NCI-H2171 (cell line): ENCODE measurements around the gene STEAP4.
"Not testable (repeated sequence)": the region's sequence is repeated elsewhere in the genome, so short reads cannot be mapped to it uniquely, and the experiment has no call there.

Experiments
- DNase-seq: peaks from one replicate; lab custom pipeline; 2025; lab: John Stamatoyannopoulos, UW

The STEAP4 gene

GRCh38 chr7:88268858-88269257, 37.8 kb downstream of the STEAP4 start:
- no peak for DNase-seq

- DNase-seq, result no peak
Observed at GRCh38 chr7:88268051-88268450, 38.6 kb downstream of the STEAP4 start.

GRCh38 chr7:88267421-88267820, 39.3 kb downstream of the STEAP4 start:
- DNase-seq, result no peak

- DNase-seq, result not testable (repeated sequence)
Observed at GRCh38 chr7:88264987-88265386, 41.7 kb downstream of the STEAP4 start.

GRCh38 chr7:88262562-88262961, 44.1 kb downstream of the STEAP4 start:
- DNase-seq, result no peak

- DNase-seq, result no peak
Observed at GRCh38 chr7:88260719-88261118, 46.0 kb downstream of the STEAP4 start.

GRCh38 chr7:88259656-88260380, 46.9 kb downstream of the STEAP4 start:
- DNase-seq, result no peak

GRCh38 chr7:88258296-88258695, 48.4 kb downstream of the STEAP4 start:
- DNase-seq, result not testable (repeated sequence)

- no peak for DNase-seq
Observed at GRCh38 chr7:88256906-88257305, 49.8 kb downstream of the STEAP4 start.

GRCh38 chr7:88254721-88255424, 51.8 kb downstream of the STEAP4 start:
- no peak for DNase-seq

GRCh38 chr7:88253640-88254039, 53.1 kb downstream of the STEAP4 start:
- DNase-seq, result no peak

- DNase-seq, result no peak
Observed at GRCh38 chr7:88244258-88244657, 62.4 kb downstream of the STEAP4 start.

GRCh38 chr7:88243345-88243909, 63.3 kb downstream of the STEAP4 start:
- no peak for DNase-seq

GRCh38 chr7:88239852-88240251, 66.8 kb downstream of the STEAP4 start:
- DNase-seq, result no peak

- no peak for DNase-seq
Observed at GRCh38 chr7:88233828-88234227, 72.9 kb downstream of the STEAP4 start.

GRCh38 chr7:88230646-88231045, 76.0 kb downstream of the STEAP4 start:
- DNase-seq, result no peak

GRCh38 chr7:88229302-88229995, 77.2 kb downstream of the STEAP4 start:
- DNase-seq, result no peak

- DNase-seq, result no peak
Observed at GRCh38 chr7:88226886-88227516, 79.7 kb downstream of the STEAP4 start.

GRCh38 chr7:88226201-88226600, 80.5 kb downstream of the STEAP4 start:
- no peak for DNase-seq

- DNase-seq, result no peak
Observed at GRCh38 chr7:88224601-88225275, 82.0 kb downstream of the STEAP4 start.

- DNase-seq, result no peak
Observed at GRCh38 chr7:88223265-88223664, 83.4 kb downstream of the STEAP4 start.
